Cerebellar nuclear complex (tissue), 1 donor: Measurements from ENCODE around the gene DOCK1.

ENCODE experiments used
- DNase-seq, 2 experiments: peaks; one replicate each; lab custom pipeline; 2025; lab: John Stamatoyannopoulos, UW

The DOCK1 gene

GRCh38 chr10:127424594-127425264 is 519.5 kb downstream of the DOCK1 start:
- DNase-seq = no peak

GRCh38 chr10:127426746-127427145 is 521.5 kb downstream of the DOCK1 start:
- no peak for DNase-seq

- no peak for DNase-seq
Observed at GRCh38 chr10:127427926-127428325, 522.7 kb downstream of the DOCK1 start.

GRCh38 chr10:127428385-127428980 is 523.3 kb downstream of the DOCK1 start:
- DNase-seq = no peak

- DNase-seq = no peak
Observed at GRCh38 chr10:127429601-127430312, 524.5 kb downstream of the DOCK1 start.

GRCh38 chr10:127431525-127431924 is 526.3 kb downstream of the DOCK1 start:
- no peak for DNase-seq

GRCh38 chr10:127434006-127434405 is 528.8 kb downstream of the DOCK1 start:
- no peak for DNase-seq

- no peak for DNase-seq
Observed at GRCh38 chr10:127435246-127435645, 530.0 kb downstream of the DOCK1 start.

- DNase-seq = no peak
Observed at GRCh38 chr10:127440371-127440770, 535.1 kb downstream of the DOCK1 start.

GRCh38 chr10:127441350-127442219 is 536.4 kb downstream of the DOCK1 start:
- DNase-seq = no peak

- no peak for DNase-seq
Observed at GRCh38 chr10:127442220-127442525, 536.9 kb downstream of the DOCK1 start.

- no peak for DNase-seq
Observed at GRCh38 chr10:127444155-127444554, 538.9 kb downstream of the DOCK1 start.

- DNase-seq = no peak
Observed at GRCh38 chr10:127447197-127447596, 542.0 kb downstream of the DOCK1 start.

- DNase-seq = no peak
Observed at GRCh38 chr10:127449490-127449889, 544.3 kb downstream of the DOCK1 start.

- no peak for DNase-seq
Observed at GRCh38 chr10:127450644-127451043, 545.4 kb downstream of the DOCK1 start.

GRCh38 chr10:127451628-127452027 is 546.4 kb downstream of the DOCK1 start:
- DNase-seq = no peak

- no peak for DNase-seq
Observed at GRCh38 chr10:127452568-127452967, 547.3 kb downstream of the DOCK1 start.

- no peak for DNase-seq
Observed at GRCh38 chr10:127453706-127454105, 548.5 kb downstream of the DOCK1 start.

GRCh38 chr10:127456122-127456521 is 550.9 kb downstream of the DOCK1 start:
- DNase-seq = no peak

GRCh38 chr10:127458016-127458810 is 553.0 kb downstream of the DOCK1 start:
- DNase-seq = no peak

- no peak for DNase-seq
Observed at GRCh38 chr10:127458829-127459228, 553.6 kb downstream of the DOCK1 start.

- no peak for DNase-seq
Observed at GRCh38 chr10:127459918-127460317, 554.7 kb downstream of the DOCK1 start.
